ENCODE data around the gene SLC2A11.
"Not testable (repeated sequence)": the region's sequence is repeated elsewhere in the genome, so short reads cannot be mapped to it uniquely, and the experiment has no call there.

The SLC2A11 gene

DNA sequence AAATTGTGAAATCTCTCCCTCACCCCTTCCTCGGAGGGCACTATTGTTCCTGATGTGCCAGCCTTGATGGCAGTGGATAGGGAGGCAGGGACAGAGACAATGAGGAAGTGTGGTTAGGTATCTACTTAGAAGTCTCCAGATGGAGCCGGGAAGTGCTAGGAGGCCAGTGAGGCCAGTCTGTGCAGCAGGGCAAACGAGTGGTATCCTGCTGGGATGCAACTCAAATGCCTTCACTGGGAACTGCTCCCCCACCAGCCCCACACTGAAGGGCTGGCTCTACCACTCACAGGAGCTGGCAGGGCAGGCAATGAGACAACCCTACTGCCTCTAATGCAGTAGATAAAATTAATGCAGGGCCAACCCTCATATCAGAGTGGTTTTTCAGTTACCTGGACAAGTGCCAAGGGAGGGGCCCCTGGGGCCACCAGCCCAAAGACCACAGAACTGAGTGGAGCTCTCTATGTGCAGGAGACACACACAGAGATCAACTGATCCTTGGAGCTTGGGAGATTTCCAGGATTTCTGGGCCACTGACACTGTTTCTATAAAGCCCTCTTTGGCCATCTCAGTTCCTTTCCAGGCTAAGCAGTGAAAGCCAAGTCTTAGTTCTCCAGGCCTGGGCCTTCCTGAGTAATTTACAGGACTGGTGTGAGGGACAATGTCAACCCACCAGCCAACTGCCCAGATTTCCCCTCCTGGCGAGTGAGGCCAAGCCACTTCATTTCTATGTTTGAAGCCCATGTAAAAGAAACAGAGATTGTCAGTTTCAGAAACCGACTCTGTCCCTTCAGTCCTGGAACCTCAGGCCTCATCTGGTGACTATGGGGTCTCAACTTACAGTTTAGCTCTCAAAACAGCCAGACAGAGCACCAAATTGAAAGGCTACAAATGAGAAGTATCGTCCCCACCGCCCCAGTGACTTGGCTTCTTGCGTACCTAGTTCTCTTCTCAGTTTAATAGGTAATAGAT lies 40.6 kb downstream of the SLC2A11 start:
- TF ChIP-seq EZH2phosphoT487 (conservative IDR thresholded peaks at IDR 0.05; ENCODE audit: low read length): no peak
- TF ChIP-seq, protein P1, sequence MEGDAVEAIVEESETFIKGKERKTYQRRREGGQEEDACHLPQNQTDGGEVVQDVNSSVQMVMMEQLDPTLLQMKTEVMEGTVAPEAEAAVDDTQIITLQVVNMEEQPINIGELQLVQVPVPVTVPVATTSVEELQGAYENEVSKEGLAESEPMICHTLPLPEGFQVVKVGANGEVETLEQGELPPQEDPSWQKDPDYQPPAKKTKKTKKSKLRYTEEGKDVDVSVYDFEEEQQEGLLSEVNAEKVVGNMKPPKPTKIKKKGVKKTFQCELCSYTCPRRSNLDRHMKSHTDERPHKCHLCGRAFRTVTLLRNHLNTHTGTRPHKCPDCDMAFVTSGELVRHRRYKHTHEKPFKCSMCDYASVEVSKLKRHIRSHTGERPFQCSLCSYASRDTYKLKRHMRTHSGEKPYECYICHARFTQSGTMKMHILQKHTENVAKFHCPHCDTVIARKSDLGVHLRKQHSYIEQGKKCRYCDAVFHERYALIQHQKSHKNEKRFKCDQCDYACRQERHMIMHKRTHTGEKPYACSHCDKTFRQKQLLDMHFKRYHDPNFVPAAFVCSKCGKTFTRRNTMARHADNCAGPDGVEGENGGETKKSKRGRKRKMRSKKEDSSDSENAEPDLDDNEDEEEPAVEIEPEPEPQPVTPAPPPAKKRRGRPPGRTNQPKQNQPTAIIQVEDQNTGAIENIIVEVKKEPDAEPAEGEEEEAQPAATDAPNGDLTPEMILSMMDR (IDR thresholded peaks at IDR 0.05; ENCODE audit: insufficient read depth, low read length, poor library complexity, severe bottlenecking): no peak
- no peaks in the 10 kb centered on the region for H3K9me2 ChIP-seq (replicated peaks; ENCODE audit: insufficient read depth, low read length)
- 0 out of 2 replicates have a peak overlapping the region, but pooled peaks have one; percentile 4 for H3K27ac ChIP-seq (ENCODE audit: low read depth, low read length)
- peaks cover 23% of the 10 kb centered on the region; the same call in 1 of the 2 replicates for H3F3A ChIP-seq (ENCODE audit: insufficient read depth)
- peaks cover 4% of the 10 kb centered on the region; the same call in 1 of the 2 replicates for H4K20me1 ChIP-seq (ENCODE audit: low read depth, low read length)
- peaks cover 5% of the 10 kb centered on the region; the same call in 1 of the 2 replicates for H3K9me3 ChIP-seq (ENCODE audit: insufficient read depth, low read length)
- H3K4me2 ChIP-seq (ENCODE audit: low read depth, low read length, poor library complexity, severe bottlenecking): no peak overlapping the region
- peaks cover 15% of the 10 kb centered on the region for H3K79me2 ChIP-seq (ENCODE audit: insufficient read depth, low read length)
- H2AFZ ChIP-seq (ENCODE audit: low read depth, low read length, severe bottlenecking): no peak overlapping the region
- H3K27me3 ChIP-seq (ENCODE audit: low read length): no peaks in the 10 kb centered on the region
- H3K36me3 ChIP-seq (ENCODE audit: low read length): peaks cover 9% of the 10 kb centered on the region; the same call in 1 of the 2 replicates
- H3K9ac ChIP-seq (ENCODE audit: low read length): no peak overlapping the region
- no peak overlapping the region for H3K4me3 ChIP-seq (ENCODE audit: insufficient read depth, low read length, poor library complexity, severe bottlenecking)

DNA sequence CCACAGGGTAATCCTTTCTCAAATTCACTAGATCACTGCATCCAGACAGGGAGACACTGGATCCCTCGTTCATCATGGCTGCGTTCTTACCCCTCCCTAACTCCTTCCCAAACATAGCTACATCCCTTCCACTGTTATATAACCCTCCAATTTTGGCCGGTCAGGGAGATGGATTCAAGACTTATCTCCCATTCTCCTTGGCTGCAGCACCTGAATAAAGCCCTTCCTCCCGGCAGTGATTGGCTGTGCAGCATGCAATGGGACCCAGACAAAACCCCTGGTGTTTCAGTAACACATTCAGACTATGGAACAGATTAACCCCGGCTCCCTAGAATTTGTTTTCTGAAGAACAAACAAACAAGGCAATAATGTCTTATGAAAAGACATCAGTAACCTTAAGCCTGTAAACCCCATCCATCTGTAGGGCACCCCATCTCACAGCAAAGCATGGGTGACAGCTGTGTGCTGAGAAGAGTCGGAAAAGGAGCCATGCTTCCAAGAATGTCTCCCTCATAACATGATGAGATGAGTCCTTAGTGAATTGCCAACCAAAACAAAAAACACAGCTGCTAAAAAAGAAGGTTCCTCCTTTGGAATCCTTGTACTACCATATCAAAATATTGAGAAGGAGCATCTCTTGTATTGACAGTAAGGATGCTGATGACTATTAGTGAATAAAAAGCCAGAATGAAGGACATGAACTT lies 41.5 kb downstream of the SLC2A11 start:
- Histone ChIP-seq H3K79me2 (ENCODE audit: insufficient read depth, low read length) (peaks cover 15% of the 10 kb centered on the region), H3K9me2 (replicated peaks; ENCODE audit: insufficient read depth, low read length) (no peaks in the 10 kb centered on the region), H3K36me3 (ENCODE audit: low read length) (peaks cover 9% of the 10 kb centered on the region; the same call in 1 of the 2 replicates), H3K27ac (ENCODE audit: low read depth, low read length) (no peak overlapping the region), H3K27me3 (ENCODE audit: low read length) (no peaks in the 10 kb centered on the region), H3K4me3 (ENCODE audit: insufficient read depth, low read length, poor library complexity, severe bottlenecking) (no peak overlapping the region), H3K9ac (ENCODE audit: low read length) (no peak overlapping the region), H4K20me1 (ENCODE audit: low read depth, low read length) (peaks cover 4% of the 10 kb centered on the region; the same call in 1 of the 2 replicates), H3K9me3 (ENCODE audit: insufficient read depth, low read length) (peaks cover 5% of the 10 kb centered on the region; the same call in 1 of the 2 replicates), H3K4me2 (ENCODE audit: low read depth, low read length, poor library complexity, severe bottlenecking) (no peak overlapping the region), H3F3A (ENCODE audit: insufficient read depth) (peaks cover 23% of the 10 kb centered on the region; the same call in 1 of the 2 replicates), H2AFZ (ENCODE audit: low read depth, low read length, severe bottlenecking) (no peak overlapping the region)
- TF ChIP-seq, protein P1 (IDR thresholded peaks at IDR 0.05; ENCODE audit: insufficient read depth, low read length, poor library complexity, severe bottlenecking): no peak

DNA sequence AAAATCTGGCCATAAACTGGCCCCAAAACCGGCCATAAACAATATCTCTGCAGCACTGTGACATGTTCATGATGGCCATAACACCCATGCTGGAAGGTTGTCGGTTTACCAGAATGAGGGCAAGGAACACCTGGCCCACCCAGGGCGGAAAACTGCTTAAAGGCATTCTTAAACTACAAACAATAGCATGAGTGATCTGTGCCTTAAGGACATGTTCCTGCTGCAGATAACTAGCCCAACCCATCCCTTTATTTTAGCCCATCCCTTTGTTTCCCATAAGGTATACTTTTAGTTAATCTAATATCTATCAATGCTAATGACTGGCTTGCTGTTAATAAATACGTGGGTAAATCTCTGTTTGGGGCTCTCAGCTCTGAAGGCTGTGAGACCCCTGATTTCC lies 42.6 kb downstream of the SLC2A11 start:
- H3K9ac ChIP-seq (ENCODE audit: low read length); H3K4me2 ChIP-seq (ENCODE audit: low read depth, low read length, poor library complexity, severe bottlenecking); H3K36me3 ChIP-seq (ENCODE audit: low read length); H2AFZ ChIP-seq (ENCODE audit: low read depth, low read length, severe bottlenecking); H3K27me3 ChIP-seq (ENCODE audit: low read length); H3K4me3 ChIP-seq (ENCODE audit: insufficient read depth, low read length, poor library complexity, severe bottlenecking); H4K20me1 ChIP-seq (ENCODE audit: low read depth, low read length); H3K27ac ChIP-seq (ENCODE audit: low read depth, low read length); H3K79me2 ChIP-seq (ENCODE audit: insufficient read depth, low read length); H3K9me2 ChIP-seq (replicated peaks; ENCODE audit: insufficient read depth, low read length); H3K9me3 ChIP-seq (ENCODE audit: insufficient read depth, low read length): not testable (repeated sequence)
- peaks cover 23% of the 10 kb centered on the region; the same call in 1 of the 2 replicates for H3F3A ChIP-seq (ENCODE audit: insufficient read depth)

All from SU-DHL-6 (cell line).